GM18498 (cell line): Measurements from ENCODE around the gene CD82.
"Not testable (repeated sequence)": the region's sequence is repeated elsewhere in the genome, so short reads cannot be mapped to it uniquely, and the experiment has no call there.

Experiments used
- ATAC-seq: cut with Tn5 transposase; IDR thresholded peaks from one replicate; pipeline ENCODE4 v1.9.1; 2021; ENCODE audit warnings: mild to moderate bottlenecking, moderate library complexity; ENCODE audit not compliant: unreplicated experiment

The CD82 gene

DNA sequence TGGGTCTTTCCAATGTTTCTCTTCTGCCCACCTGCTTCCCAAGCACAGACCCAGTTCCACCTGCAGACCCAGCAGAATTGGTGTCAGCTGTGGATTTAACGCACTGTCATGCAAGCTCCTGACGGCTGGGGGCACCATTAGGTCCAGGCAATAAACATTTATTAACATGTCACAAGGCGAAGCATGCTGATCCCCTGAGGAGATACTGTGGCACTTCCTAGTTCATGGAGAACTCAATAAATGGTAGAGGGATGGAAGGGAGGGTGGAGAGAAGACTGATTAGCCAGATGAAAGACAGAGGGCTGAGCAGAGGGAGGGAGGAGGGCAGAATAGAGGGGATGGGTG lies 93.0 kb downstream of the CD82 start:
- ATAC-seq = no peak

DNA sequence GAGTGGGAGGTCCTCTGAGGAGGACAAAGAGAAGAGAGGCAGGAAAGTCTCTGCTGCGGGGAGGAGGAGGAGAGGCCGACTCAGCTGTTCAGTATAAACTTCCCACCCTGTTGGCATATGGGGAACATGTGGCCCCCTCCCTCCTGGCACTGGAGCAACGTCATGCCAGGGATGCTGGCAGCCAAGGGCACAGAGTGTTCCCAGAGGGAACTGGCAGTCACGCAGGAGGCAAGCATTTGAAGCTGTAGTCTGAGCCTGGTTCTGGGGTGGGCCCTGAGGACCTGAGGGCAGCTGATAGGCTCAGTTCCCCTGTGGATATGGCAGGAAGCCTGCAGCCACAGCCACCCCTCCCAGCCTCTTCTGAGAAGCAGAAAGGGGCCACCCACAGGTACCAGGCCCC lies 94.2 kb downstream of the CD82 start:
- no peak for ATAC-seq

DNA sequence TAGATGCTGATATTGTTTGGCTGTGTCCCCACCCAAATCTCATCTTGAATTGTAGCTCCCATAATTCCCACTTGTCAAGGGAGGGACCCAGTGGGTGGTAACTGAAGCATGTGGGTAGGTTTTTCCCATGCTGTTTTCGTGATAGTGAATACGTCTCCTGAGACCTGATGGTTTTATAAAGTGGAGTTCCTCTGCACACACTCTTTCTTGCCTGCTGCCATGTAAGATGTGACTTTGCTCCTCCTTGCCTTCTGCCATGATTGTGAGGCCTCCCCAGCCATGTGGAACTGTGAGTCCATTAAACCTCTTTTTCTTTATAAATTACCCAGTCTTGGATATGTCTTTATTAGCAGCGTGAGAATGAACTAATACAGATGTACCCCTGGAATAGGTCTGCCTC lies 95.1 kb downstream of the CD82 start:
- ATAC-seq = not testable (repeated sequence)

DNA sequence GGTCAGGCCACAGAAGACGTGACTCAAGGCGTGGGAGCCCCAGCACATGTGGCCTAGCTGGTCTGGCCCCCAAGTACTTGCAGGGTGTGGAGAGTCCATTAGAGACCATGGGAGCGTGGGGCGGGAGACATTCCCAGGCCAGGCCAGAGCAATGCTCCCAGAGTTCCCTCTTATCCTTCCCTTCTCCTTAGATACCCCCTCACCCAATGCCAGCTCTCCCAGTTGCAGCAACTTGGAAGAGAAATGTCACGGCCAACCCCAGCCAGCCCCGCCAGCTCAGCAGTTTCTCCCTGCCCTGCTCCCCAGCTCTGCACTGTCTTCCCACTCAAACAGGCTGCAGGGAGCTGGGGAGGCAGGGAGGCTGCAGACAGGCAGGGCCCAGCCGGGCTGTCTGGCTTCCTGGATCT lies 95.9 kb downstream of the CD82 start:
- no peak for ATAC-seq
